Adrenal gland (tissue), 5 donors: Measurements from ENCODE around the gene TCF4.

Experiments
- CTCF ChIP-seq, 6 experiments: fragments of 450-650 bp in 4 of 6; fragments of 200-600 bp in 2 of 6; sonication (generic) in 1 of 6; IDR thresholded peaks; 1 replicate in 5 of 6; 2 replicates in 1 of 6; pipeline versions ENCODE4 v1.5.1 to v1.8.0; 2016 to 2021; ENCODE audit warnings: antibody characterized with exemption in 6 of 6, mild to moderate bottlenecking in 2 of 6, moderate library complexity in 1 of 6
- POLR2A ChIP-seq, 2 donors: fragments of 450-650 bp; IDR thresholded peaks; one replicate each; pipeline ENCODE4 v1.6.1; 2017; ENCODE audit warnings: antibody characterized with exemption in 2 of 2, mild to moderate bottlenecking in 2 of 2, moderate library complexity in 1 of 2
- donor health status: DM: no; HTN: no; CAD: no.

- TF ChIP-seq CTCF (IDR thresholded peaks at IDR 0.05) (no peak), POLR2A (IDR thresholded peaks at IDR 0.05) (no peak)
These were observed 374.4 kb downstream of the TCF4 start for GRCh38 chr18:55213586-55213985.
